ENCODE measurements around the gene WEE1.

DNA sequence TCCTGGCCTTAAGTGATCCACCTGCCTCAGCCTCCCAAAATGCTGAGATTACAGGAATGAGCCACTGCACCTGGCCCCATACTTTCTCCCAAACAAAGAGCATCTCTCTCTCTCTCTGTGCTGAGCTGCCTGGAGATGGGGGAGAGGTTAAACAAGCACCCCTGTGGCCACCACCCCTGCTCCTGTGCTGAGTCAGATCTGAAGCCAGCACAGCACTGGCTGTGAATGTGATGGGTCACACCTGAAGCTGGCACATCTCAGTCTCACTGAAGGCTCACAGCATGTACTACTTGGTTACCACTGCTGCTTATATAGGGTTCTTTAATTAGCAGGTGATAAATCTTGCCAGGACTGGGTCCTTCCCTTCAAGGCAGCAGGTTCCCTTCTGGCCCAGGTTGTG, 10.8 kb upstream of the WEE1 start:
- TF ChIP-seq SIN3A (IDR thresholded peaks at IDR 0.05; ENCODE audit: borderline replicate concordance, insufficient read depth, low read length) (no peak), POLR2AphosphoS5 (IDR thresholded peaks at IDR 0.05; ENCODE audit: low read depth, low read length) (no peak), TAF1 (IDR thresholded peaks at IDR 0.05; ENCODE audit: borderline replicate concordance, insufficient read depth, low read length) (no peak)
